Stimulated activated CD8-positive, alpha-beta memory T cell treated with anti-CD3 and anti-CD28 coated beads, Interleukin-7, amount 100 ng/mL, for 1 hour (primary cell): ENCODE data around the gene HOXD3.

Experiments
- DNase-seq, 2 donors: peaks; one replicate each; pipeline ENCODE4 v3.0.0-alpha.2; 2020; ENCODE audit warnings: low read depth in 2 of 2

Gene HOXD3

DNA sequence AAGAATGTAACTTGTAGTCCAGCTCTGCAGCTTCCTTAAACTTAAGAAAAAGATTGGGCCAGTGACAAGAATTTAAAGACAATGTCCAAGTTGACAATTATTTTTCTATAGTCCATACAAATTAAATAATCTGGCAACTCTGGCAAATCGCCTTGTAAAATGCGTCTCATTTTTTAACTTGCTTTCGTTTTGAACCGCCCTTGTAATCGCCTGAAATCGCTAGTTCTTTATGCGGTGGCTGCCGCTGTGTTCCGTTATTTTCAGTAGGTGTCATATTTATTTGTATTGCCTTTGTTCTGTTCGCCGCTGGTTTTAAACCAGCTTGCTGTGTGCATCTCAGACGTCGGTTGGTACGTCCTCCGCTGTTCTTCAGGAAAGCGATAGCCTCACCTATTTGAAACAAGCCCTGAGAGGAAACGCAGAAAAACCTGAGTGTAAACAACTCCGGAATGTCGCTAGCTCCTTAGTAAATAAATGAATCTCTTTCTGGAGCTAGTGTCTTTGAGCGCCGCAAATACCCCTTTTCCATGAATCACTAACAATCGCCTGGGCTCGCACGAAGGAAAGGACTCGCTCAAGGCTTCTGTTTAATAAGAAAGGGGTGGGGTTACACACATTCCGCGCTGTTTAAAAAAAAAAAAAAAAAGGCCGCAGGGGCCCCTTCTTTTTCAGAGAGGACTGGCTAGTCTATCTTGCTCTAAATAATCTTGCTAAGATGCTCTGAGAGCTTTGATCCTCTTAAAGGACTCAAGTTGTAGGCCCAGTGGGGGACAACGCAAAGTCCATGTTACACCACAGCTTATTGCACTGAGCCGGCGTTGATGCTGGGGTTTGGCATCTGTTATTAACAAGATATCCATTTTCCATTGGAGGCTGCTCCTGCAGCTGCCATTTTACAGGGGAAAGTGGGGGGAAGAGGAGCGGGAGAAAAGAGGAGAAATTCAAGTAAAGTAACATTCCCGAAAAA lies 24.6 kb upstream of the HOXD3 start:
- no peak for DNase-seq

DNA sequence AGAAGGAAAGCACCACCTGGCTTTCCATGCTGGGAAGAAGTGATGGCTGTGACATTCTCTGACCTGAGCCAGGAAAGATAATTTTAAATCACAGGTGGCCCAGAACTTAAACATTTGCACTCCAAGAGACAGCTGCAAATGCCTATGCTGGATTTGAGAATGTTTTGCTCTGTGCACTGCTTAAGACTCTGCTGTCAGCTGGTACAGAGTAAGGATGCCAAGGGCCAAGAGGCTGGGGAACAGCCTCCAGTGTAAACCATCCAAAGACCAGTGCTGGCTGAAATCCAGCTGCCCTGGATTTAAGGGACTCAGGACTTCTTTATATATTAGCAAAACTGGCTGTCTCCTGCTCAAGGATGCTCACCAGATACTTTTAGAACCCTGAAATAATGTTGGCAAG lies 23.7 kb upstream of the HOXD3 start:
- DNase-seq, result no peak

DNA sequence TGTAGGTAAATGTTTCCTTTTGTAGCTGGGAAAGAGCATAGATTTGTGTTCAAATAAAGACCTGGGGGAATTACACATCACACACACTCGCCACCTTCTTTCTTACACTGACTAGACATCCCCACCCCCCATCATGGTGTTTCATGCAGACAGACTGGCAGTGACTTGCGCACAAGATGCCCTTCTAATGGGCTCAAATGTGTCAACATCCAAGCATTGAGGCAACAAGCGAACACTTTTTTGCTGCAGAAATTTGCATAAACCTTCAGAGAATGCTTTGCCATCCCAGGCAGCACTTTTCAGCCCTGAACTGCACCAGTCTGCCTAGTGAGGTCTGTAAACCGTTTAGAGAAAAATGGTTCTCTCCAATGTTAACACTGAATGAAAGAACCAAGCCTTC lies 23.1 kb upstream of the HOXD3 start:
- no peak for DNase-seq

DNA sequence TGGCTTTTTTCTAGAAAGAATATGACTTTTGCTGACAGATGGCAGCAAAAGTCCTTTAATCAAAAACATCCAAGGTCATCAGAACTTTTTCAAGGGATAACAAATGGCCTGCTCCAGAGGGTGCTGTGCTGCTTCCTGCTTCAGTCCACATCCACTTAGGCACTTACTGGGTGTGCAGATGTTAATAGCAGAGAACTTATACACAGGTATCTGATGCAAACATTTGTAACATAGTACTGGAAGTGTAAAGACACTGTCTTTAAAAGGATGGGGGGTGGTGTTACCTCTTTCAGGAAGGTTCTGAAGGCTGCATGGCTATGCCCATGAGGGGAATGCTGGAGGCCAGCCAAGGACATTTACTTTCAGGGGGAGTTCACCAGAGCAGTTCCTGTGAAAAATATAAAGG lies 22.1 kb upstream of the HOXD3 start:
- DNase-seq, result no peak

GRCh38 chr2:176136374-176137251 lies 20.5 kb upstream of the HOXD3 start:
- no peak for DNase-seq

DNA sequence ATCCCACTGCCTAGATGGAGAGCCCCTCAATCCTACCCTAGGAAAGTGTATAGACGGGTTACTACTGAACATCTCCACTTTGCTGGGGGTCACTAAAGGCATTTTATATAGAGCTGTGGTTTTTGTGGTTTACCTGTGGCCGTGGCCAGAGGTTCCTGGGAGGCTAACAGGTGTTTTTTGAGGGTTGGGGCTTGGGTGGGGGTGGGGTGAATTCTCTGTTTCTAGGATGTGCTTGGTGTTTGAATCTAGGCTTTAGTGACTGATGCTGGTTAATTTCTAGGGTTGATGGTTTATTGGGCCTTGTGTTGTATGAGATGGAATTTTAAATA lies 19.9 kb upstream of the HOXD3 start:
- DNase-seq, result no peak

GRCh38 chr2:176137906-176138305 lies 19.2 kb upstream of the HOXD3 start:
- DNase-seq, result no peak

- no peak for DNase-seq
These were observed 18.6 kb upstream of the HOXD3 start for GRCh38 chr2:176138526-176138922.

- no peak for DNase-seq
These were observed 18.0 kb upstream of the HOXD3 start for GRCh38 chr2:176138923-176139660.

GRCh38 chr2:176139661-176140512 lies 17.2 kb upstream of the HOXD3 start:
- no peak for DNase-seq

- DNase-seq, result peak; percentile 16 to 25
These were observed 16.4 kb upstream of the HOXD3 start for GRCh38 chr2:176140513-176141317.

- DNase-seq, result no peak
These were observed 14.8 kb upstream of the HOXD3 start for GRCh38 chr2:176142281-176142680.

- no peak for DNase-seq
These were observed 11.8 kb upstream of the HOXD3 start for GRCh38 chr2:176145085-176145969.

DNA sequence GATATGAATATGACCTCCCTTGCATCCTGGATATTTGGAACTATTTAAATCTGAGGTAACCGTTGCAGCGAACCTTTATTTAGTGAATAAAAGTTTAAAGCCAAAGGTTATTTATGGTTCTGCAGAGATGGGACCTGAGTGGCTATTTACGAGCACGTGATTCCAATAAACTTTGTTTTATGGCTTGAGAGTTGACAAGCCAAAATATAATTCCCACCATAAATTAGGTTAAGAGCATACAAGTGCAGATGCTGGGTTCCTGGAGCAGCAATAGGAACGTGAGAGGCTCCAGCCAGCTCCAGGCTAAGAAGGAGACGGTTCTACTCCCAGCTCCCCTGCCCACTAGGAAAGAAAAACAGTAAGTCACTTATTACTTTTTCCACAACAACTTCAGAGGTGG lies 11.0 kb upstream of the HOXD3 start:
- DNase-seq, result no peak

DNA sequence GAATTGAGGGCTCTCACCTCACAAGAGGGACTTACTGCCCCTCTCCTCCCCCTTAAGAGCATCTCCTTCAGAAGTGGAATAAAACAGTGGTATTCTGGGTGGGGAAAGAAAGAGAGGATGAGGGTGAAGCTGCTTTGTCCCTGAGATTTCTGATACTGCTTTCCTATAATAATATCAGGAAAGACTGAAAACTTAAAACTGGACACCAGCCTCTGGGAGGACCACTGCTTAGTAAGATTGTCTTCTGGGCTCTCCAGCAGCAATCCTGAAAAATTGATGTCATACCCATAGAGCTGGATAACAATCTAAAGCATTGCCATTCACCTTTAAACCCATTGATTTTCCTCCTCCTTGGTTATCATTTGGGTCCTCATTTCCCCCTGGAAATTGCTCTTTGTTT lies 10.5 kb upstream of the HOXD3 start:
- no peak for DNase-seq

DNA sequence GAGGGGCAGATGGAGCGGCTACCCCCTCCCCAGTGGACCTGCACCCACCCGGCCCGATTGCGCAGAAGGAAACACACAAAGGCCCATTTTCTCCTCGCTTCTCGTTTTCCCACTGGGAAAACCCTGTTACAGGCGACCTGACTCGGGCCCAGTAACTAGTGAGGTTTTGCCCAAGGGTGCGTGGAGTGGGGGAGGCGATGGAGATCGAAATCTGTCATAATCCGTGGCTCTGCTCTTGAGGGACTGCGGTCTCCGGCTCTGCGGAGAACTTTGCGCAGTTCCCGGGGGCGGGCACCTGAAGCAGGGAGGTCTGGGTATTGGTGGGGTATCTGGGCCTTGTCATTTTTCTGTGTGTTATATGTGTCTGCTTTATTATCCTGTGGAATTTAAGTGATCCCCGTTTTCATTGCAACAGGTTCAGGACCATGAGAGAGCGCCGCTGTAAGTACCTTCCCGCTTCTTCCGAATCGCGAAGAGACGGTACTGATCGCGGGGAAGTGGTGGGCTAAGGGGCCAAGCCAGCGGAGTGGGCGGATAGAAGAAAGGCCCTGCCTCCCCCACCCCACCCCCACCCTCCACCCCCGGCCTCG lies 9.8 kb upstream of the HOXD3 start:
- no peak for DNase-seq

GRCh38 chr2:176147800-176148496 lies 9.2 kb upstream of the HOXD3 start:
- DNase-seq, result no peak

DNA sequence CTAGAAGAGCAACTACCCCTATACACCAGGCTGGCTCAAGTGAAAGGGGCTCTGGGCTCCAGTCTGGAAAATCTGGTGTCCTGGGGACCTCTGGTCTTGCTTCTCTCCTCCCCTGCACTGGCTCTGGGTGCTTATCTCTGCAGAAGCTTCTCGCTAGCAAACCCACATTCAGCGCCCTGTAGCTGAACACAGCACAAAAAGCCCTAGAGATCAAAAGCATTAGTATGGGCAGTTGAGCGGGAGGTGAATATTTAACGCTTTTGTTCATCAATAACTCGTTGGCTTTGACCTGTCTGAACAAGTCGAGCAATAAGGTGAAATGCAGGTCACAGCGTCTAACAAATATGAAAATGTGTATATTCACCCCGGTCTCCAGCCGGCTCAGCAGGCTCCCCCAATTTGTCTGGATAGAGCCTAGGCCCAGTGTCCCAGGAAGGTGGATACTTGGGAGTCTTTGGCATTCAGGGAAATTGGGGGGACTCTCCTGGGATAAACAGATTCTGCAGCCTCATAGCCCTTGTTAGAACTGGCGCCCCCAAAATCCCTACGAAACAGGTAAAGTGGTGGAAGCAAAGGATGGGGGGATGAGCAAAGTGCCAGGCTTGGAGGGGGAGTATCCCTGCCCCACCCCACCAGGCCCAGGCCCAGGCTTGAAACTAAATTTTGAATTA lies 8.2 kb upstream of the HOXD3 start:
- DNase-seq, result no peak
